ENCODE measurements around the gene CAPN14.

DNA sequence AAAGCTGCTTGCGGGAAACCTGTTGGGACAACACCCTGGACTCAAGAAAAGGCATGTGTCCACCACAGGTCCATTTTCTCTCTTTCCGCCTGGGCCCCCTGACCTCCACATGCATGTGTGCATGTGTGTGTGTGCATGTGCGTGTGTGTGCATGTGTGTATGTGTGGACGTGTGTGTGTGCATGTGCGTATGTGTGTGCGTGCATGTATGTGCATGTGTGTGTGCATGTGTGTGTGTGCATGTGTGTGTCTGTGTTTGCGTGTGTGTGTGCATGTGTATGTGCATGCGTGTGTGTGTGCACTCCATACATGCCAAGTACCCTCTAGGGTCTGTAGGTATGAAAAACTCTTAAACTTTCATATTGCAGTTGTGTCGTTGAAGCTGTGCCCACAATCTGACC lies 16.3 kb downstream of the CAPN14 start:
- TF ChIP-seq, protein P1, sequence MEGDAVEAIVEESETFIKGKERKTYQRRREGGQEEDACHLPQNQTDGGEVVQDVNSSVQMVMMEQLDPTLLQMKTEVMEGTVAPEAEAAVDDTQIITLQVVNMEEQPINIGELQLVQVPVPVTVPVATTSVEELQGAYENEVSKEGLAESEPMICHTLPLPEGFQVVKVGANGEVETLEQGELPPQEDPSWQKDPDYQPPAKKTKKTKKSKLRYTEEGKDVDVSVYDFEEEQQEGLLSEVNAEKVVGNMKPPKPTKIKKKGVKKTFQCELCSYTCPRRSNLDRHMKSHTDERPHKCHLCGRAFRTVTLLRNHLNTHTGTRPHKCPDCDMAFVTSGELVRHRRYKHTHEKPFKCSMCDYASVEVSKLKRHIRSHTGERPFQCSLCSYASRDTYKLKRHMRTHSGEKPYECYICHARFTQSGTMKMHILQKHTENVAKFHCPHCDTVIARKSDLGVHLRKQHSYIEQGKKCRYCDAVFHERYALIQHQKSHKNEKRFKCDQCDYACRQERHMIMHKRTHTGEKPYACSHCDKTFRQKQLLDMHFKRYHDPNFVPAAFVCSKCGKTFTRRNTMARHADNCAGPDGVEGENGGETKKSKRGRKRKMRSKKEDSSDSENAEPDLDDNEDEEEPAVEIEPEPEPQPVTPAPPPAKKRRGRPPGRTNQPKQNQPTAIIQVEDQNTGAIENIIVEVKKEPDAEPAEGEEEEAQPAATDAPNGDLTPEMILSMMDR (IDR thresholded peaks at IDR 0.05) = no peak
- no peak for TF ChIP-seq POLR2A (IDR thresholded peaks at IDR 0.05)
